ENCODE measurements around the gene GLRX3. TPM values are rescaled to one million over a fixed set of nuclear protein-coding genes. Genes with fewer than 3 reads are reported as not detected.

GLRX3 gene
- polyA plus RNA-seq, 1 donor from 2014 or later, result 118 TPM

- H2AFZ ChIP-seq (ENCODE audit: low read depth, low read length), result no peak overlapping the region
- H3F3A ChIP-seq (ENCODE audit: insufficient read depth, low read length, poor library complexity, severe bottlenecking), result no peaks in the 10 kb centered on the region
- H3K4me2 ChIP-seq (ENCODE audit: low read length), result no peak overlapping the region
- H3K9me2 ChIP-seq (ENCODE audit: insufficient read depth, low read length), result no peaks in the 10 kb centered on the region
- no peaks in the 10 kb centered on the region for H3K27me3 ChIP-seq (ENCODE audit: insufficient read depth, low read depth, low read length)
- no peaks in the 10 kb centered on the region for H4K20me1 ChIP-seq (ENCODE audit: insufficient read depth)
- TF ChIP-seq EZH2 (IDR thresholded peaks at IDR 0.05; ENCODE audit: borderline replicate concordance, insufficient read depth, low read length, poor library complexity, severe bottlenecking) (no peak), TAF1 (IDR thresholded peaks at IDR 0.05; ENCODE audit: low read depth) (no peak), RAD21 (conservative IDR thresholded peaks at IDR 0.05) (no peak), EP300 (conservative IDR thresholded peaks at IDR 0.05; ENCODE audit: poor library complexity, severe bottlenecking) (no peak), CTCF (IDR thresholded peaks at IDR 0.05; ENCODE audit: poor library complexity, severe bottlenecking) (no peak), POLR2AphosphoS5 (IDR thresholded peaks at IDR 0.05) (no peak), SMC3 (conservative IDR thresholded peaks at IDR 0.05; ENCODE audit: poor library complexity) (no peak), REST (IDR thresholded peaks at IDR 0.05; ENCODE audit: borderline replicate concordance) (no peak), MXI1 (conservative IDR thresholded peaks at IDR 0.05; ENCODE audit: poor library complexity, severe bottlenecking) (no peak)
- H3K9ac ChIP-seq (ENCODE audit: low read length), result no peak overlapping the region
- no peak overlapping the region for H3K4me3 ChIP-seq (ENCODE audit: low read length)
- H3K36me3 ChIP-seq (ENCODE audit: insufficient read depth, low read length), result no peaks in the 10 kb centered on the region
- no peaks in the 10 kb centered on the region for H3K79me2 ChIP-seq (replicated peaks; ENCODE audit: insufficient read depth, low read length)
- H3K27ac ChIP-seq (ENCODE audit: low read length), result no peak overlapping the region
- H3K9me3 ChIP-seq (ENCODE audit: low read length), result no peaks in the 10 kb centered on the region
Measured at GRCh38 chr10:130192276-130192848, 56.2 kb downstream of the GLRX3 start.

GRCh38 chr10:130193033-130193432, 56.8 kb downstream of the GLRX3 start:
- no peaks in the 10 kb centered on the region for H4K20me1 ChIP-seq (ENCODE audit: insufficient read depth)
- no peaks in the 10 kb centered on the region for H3K27me3 ChIP-seq (ENCODE audit: insufficient read depth, low read depth, low read length)
- H3K4me2 ChIP-seq (ENCODE audit: low read length), result no peak overlapping the region
- H3K9ac ChIP-seq (ENCODE audit: low read length), result no peak overlapping the region
- H3F3A ChIP-seq (ENCODE audit: insufficient read depth, low read length, poor library complexity, severe bottlenecking), result no peaks in the 10 kb centered on the region
- H2AFZ ChIP-seq (ENCODE audit: low read depth, low read length), result no peak overlapping the region
- TF ChIP-seq SMC3 (conservative IDR thresholded peaks at IDR 0.05; ENCODE audit: poor library complexity), result no peak
- TF ChIP-seq TAF1 (IDR thresholded peaks at IDR 0.05; ENCODE audit: low read depth), result no peak
- TF ChIP-seq REST (IDR thresholded peaks at IDR 0.05; ENCODE audit: borderline replicate concordance), result no peak
- no peak for TF ChIP-seq POLR2AphosphoS5 (IDR thresholded peaks at IDR 0.05)
- no peak for TF ChIP-seq EZH2 (IDR thresholded peaks at IDR 0.05; ENCODE audit: borderline replicate concordance, insufficient read depth, low read length, poor library complexity, severe bottlenecking)
- no peak for TF ChIP-seq CTCF (IDR thresholded peaks at IDR 0.05; ENCODE audit: poor library complexity, severe bottlenecking)
- H3K9me3 ChIP-seq (ENCODE audit: low read length), result no peaks in the 10 kb centered on the region
- H3K9me2 ChIP-seq (ENCODE audit: insufficient read depth, low read length), result no peaks in the 10 kb centered on the region
- H3K79me2 ChIP-seq (replicated peaks; ENCODE audit: insufficient read depth, low read length), result no peaks in the 10 kb centered on the region
- H3K27ac ChIP-seq (ENCODE audit: low read length), result no peak overlapping the region
- no peak overlapping the region for H3K4me3 ChIP-seq (ENCODE audit: low read length)
- no peaks in the 10 kb centered on the region for H3K36me3 ChIP-seq (ENCODE audit: insufficient read depth, low read length)

Data from neural cell (in vitro differentiated cells).